Endothelial cell (in vitro differentiated cells): Measurements from ENCODE around the gene CFAP53. TPM values are rescaled to one million over a fixed set of nuclear protein-coding genes. Genes with fewer than 3 reads are reported as not detected.
"Not testable (repeated sequence)": the region's sequence is repeated elsewhere in the genome, so short reads cannot be mapped to it uniquely, and the experiment has no call there.

Experiments used
- DNase-seq: peaks from one replicate; pipeline ENCODE4 v3.0.0; 2021; ENCODE audit warnings: low spot score
- H3K27ac Mint-ChIP-seq: one replicate; pipeline ENCODE4 v1.8.0; 2021; ENCODE audit warnings: mixed read lengths, inconsistent platforms; ENCODE audit not compliant: unreplicated experiment
- H3K27me3 Mint-ChIP-seq: one replicate; pipeline ENCODE4 v1.8.0; 2021; ENCODE audit warnings: mild to moderate bottlenecking, moderate library complexity, mixed read lengths, inconsistent platforms; ENCODE audit not compliant: unreplicated experiment
- H3K36me3 Mint-ChIP-seq: one replicate; pipeline ENCODE4 v1.8.0; 2021; ENCODE audit warnings: mild to moderate bottlenecking, low read depth, mixed read lengths, inconsistent platforms; ENCODE audit not compliant: unreplicated experiment
- H3K4me1 Mint-ChIP-seq: one replicate; pipeline ENCODE4 v1.8.0; 2021; ENCODE audit warnings: mild to moderate bottlenecking, mixed read lengths, inconsistent platforms; ENCODE audit not compliant: unreplicated experiment
- H3K4me3 Mint-ChIP-seq: one replicate; pipeline ENCODE4 v1.8.0; 2021; ENCODE audit warnings: mild to moderate bottlenecking, mixed read lengths, inconsistent platforms; ENCODE audit not compliant: unreplicated experiment
- H3K9me3 Mint-ChIP-seq: one replicate; pipeline ENCODE4 v1.8.0; 2021; ENCODE audit warnings: mixed read lengths, inconsistent platforms; ENCODE audit not compliant: unreplicated experiment
- total RNA-seq: library from RNA; stranded (reverse); fragmentation: NEBNext Ultra II Directional; extraction: Animal tissue kit (Norgen Biotek cat#: 25700); gene quantifications from one replicate; pipeline ENCODE4 v1.2.1, GENCODE V29; 2021; ENCODE audit not compliant: unreplicated experiment
- TF ChIP-seq, protein P1 (sequence below): fragments of 200-600 bp; sonication (generic); IDR thresholded peaks from one replicate; pipeline ENCODE4 v1.5.0; 2021; ENCODE audit warnings: antibody characterized with exemption; ENCODE audit not compliant: unreplicated experiment

The CFAP53 gene
- total RNA-seq, 1 donor from 2014 or later, result 0.56 TPM

GRCh38 chr18:50312296-50313030 is 46.2 kb upstream of the CFAP53 start:
- H3K27me3 Mint-ChIP-seq, result peaks cover 3% of the 10 kb centered on the region
- H3K4me1 Mint-ChIP-seq, result peaks cover 4% of the 10 kb centered on the region
- TF ChIP-seq, protein P1, sequence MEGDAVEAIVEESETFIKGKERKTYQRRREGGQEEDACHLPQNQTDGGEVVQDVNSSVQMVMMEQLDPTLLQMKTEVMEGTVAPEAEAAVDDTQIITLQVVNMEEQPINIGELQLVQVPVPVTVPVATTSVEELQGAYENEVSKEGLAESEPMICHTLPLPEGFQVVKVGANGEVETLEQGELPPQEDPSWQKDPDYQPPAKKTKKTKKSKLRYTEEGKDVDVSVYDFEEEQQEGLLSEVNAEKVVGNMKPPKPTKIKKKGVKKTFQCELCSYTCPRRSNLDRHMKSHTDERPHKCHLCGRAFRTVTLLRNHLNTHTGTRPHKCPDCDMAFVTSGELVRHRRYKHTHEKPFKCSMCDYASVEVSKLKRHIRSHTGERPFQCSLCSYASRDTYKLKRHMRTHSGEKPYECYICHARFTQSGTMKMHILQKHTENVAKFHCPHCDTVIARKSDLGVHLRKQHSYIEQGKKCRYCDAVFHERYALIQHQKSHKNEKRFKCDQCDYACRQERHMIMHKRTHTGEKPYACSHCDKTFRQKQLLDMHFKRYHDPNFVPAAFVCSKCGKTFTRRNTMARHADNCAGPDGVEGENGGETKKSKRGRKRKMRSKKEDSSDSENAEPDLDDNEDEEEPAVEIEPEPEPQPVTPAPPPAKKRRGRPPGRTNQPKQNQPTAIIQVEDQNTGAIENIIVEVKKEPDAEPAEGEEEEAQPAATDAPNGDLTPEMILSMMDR, result no peak
- DNase-seq, result no peak
- H3K4me3 Mint-ChIP-seq, result no peak overlapping the region
- no peak overlapping the region for H3K27ac Mint-ChIP-seq
- no peaks in the 10 kb centered on the region for H3K36me3 Mint-ChIP-seq
- no peaks in the 10 kb centered on the region for H3K9me3 Mint-ChIP-seq

- Mint-ChIP-seq H3K9me3 (no peaks in the 10 kb centered on the region), H3K4me1 (peaks cover 4% of the 10 kb centered on the region), H3K27ac (no peak overlapping the region), H3K4me3 (no peak overlapping the region), H3K36me3 (no peaks in the 10 kb centered on the region), H3K27me3 (peaks cover 3% of the 10 kb centered on the region)
- TF ChIP-seq, protein P1, result no peak
- no peak for DNase-seq
These were observed 45.4 kb upstream of the CFAP53 start for GRCh38 chr18:50311650-50312049.

- Mint-ChIP-seq H3K4me3 (no peak overlapping the region), H3K27me3 (peaks cover 3% of the 10 kb centered on the region), H3K9me3 (no peaks in the 10 kb centered on the region), H3K36me3 (no peaks in the 10 kb centered on the region), H3K4me1 (peaks cover 4% of the 10 kb centered on the region), H3K27ac (no peak overlapping the region)
- DNase-seq, result no peak
- TF ChIP-seq, protein P1, result no peak
These were observed 43.8 kb upstream of the CFAP53 start for GRCh38 chr18:50310080-50310479.

DNA sequence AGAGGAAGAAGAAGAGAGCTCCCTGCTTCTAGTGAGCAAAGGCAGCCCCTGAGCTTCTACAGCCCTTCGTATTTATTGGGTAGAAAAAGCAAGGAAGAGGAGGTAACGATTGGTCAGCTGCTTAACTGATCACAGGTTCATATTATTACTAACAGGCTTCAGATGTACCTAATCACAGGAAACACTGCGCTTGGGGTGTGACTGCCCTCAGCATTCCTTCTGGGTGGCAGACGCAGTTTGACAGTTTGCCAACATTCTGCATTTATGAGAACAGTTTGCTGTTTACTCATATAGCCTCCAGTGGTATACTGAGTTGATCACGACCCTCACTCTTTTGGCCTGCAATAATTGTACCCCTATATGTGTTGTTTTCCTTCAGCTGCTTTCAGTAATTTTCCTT is 42.6 kb upstream of the CFAP53 start:
- H3K27me3 Mint-ChIP-seq, H3K36me3 Mint-ChIP-seq: not testable (repeated sequence)

DNA sequence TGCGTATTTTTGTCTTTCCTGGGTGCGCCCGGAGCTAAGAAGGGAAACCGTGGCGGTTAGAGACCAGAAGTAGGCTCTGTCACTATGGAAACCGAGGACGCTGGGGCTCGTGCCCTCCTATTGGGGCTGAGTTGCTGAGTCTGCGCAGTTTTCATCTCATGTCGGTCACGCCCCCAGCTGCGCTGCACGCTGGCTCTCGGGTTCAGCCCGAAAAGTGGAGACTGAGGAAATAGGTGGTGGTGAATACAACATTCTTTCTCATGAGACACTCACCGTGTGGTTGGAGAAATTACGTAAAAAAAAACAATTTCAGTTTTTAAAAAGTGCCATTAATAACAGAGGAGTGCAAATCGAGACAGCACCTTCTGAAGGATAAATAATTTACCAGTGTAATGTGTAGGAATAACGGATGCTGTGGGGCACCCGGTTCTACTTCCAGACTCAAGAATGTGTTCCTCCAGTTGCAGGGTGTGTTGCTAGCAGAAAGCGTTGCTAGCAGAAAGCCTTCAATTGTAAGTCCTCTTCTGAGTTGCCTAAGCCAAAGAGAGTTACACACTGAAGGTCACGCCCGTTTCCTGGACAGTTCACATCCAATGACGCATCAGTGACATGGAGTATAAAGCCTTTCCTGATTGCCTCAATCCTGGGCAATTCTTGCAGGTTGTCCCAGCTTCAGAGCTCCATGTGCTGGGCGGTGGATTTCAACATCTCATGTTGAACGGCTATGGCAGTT is 41.6 kb upstream of the CFAP53 start:
- peak overlapping the region; percentile 89 for H3K4me3 Mint-ChIP-seq
- no peaks in the 10 kb centered on the region for H3K36me3 Mint-ChIP-seq
- H3K9me3 Mint-ChIP-seq, result no peaks in the 10 kb centered on the region
- H3K4me1 Mint-ChIP-seq, result peaks cover 4% of the 10 kb centered on the region
- H3K27ac Mint-ChIP-seq, result no peak overlapping the region
- DNase-seq, result peak; percentile 75
- TF ChIP-seq, protein P1, result no peak
- peaks cover 3% of the 10 kb centered on the region for H3K27me3 Mint-ChIP-seq

More for the DNA sequence above, 42.6 kb upstream of the CFAP53 start:
- not testable (repeated sequence) for DNase-seq, H3K4me3 Mint-ChIP-seq, H3K27ac Mint-ChIP-seq, H3K9me3 Mint-ChIP-seq, H3K4me1 Mint-ChIP-seq
